ENCODE measurements around the gene HTT. TPM values are rescaled to one million over a fixed set of nuclear protein-coding genes. Genes with fewer than 3 reads are reported as not detected.
A peak's percentile ranks its signal among the peaks of the same experiment; 100 is the strongest.
"Not testable (repeated sequence)": the region's sequence is repeated elsewhere in the genome, so short reads cannot be mapped to it uniquely, and the experiment has no call there.

The HTT gene
- total RNA-seq, 1 donor from 2014 or later = 73.6 TPM

GRCh38 chr4:3082925-3083515 lies 8.5 kb downstream of the HTT start:
- Mint-ChIP-seq H3K4me1 (peaks cover 19% of the 10 kb centered on the region), H3K9me3 (no peaks in the 10 kb centered on the region), H3K27ac (no peak overlapping the region), H3K4me3 (no peak overlapping the region), H3K36me3 (peaks cover 9% of the 10 kb centered on the region), H3K27me3 (ENCODE audit: low read depth) (no peaks in the 10 kb centered on the region)
- TF ChIP-seq CTCF (IDR thresholded peaks at IDR 0.05; ENCODE audit: unreplicated experiment) = no peak
- no peak for DNase-seq (ENCODE audit: low spot score in 2 of 2, unreplicated experiment in 2 of 2)

GRCh38 chr4:3083732-3084131 lies 9.3 kb downstream of the HTT start:
- peaks cover 13% of the 10 kb centered on the region for H3K36me3 Mint-ChIP-seq
- no peak for TF ChIP-seq CTCF (IDR thresholded peaks at IDR 0.05; ENCODE audit: unreplicated experiment)
- peak overlapping the region; percentile 36 for H3K27ac Mint-ChIP-seq
- H3K4me1 Mint-ChIP-seq = peaks cover 17% of the 10 kb centered on the region
- no peaks in the 10 kb centered on the region for H3K9me3 Mint-ChIP-seq
- H3K4me3 Mint-ChIP-seq = no peak overlapping the region
- no peaks in the 10 kb centered on the region for H3K27me3 Mint-ChIP-seq (ENCODE audit: low read depth)
- no peak for DNase-seq (ENCODE audit: low spot score in 2 of 2, unreplicated experiment in 2 of 2)

- no peaks in the 10 kb centered on the region for H3K27me3 Mint-ChIP-seq (ENCODE audit: low read depth)
- peaks cover 21% of the 10 kb centered on the region for H3K36me3 Mint-ChIP-seq
- H3K4me1 Mint-ChIP-seq = peaks cover 21% of the 10 kb centered on the region
- H3K9me3 Mint-ChIP-seq = no peaks in the 10 kb centered on the region
- no peak for TF ChIP-seq CTCF (IDR thresholded peaks at IDR 0.05; ENCODE audit: unreplicated experiment)
- no peak overlapping the region for H3K4me3 Mint-ChIP-seq
- no peak for DNase-seq (ENCODE audit: low spot score in 2 of 2, unreplicated experiment in 2 of 2)
- peak overlapping the region; percentile 15 for H3K27ac Mint-ChIP-seq
These were observed 11.6 kb downstream of the HTT start for GRCh38 chr4:3085948-3086670.

- Mint-ChIP-seq H3K4me1 (peaks cover 21% of the 10 kb centered on the region), H3K27ac (no peak overlapping the region), H3K4me3 (no peak overlapping the region), H3K36me3 (peaks cover 24% of the 10 kb centered on the region), H3K27me3 (ENCODE audit: low read depth) (no peaks in the 10 kb centered on the region), H3K9me3 (no peaks in the 10 kb centered on the region)
- no peak for DNase-seq (ENCODE audit: low spot score in 2 of 2, unreplicated experiment in 2 of 2)
- no peak for TF ChIP-seq CTCF (IDR thresholded peaks at IDR 0.05; ENCODE audit: unreplicated experiment)
These were observed 12.8 kb downstream of the HTT start for GRCh38 chr4:3087115-3087797.

- peaks cover 10% of the 10 kb centered on the region for H3K9me3 Mint-ChIP-seq
- peaks cover 4% of the 10 kb centered on the region for H3K4me1 Mint-ChIP-seq
- no peak for DNase-seq (ENCODE audit: low spot score in 2 of 2, unreplicated experiment in 2 of 2)
- no peak overlapping the region for H3K27ac Mint-ChIP-seq
- H3K27me3 Mint-ChIP-seq (ENCODE audit: low read depth) = no peaks in the 10 kb centered on the region
- no peak for TF ChIP-seq CTCF (IDR thresholded peaks at IDR 0.05; ENCODE audit: unreplicated experiment)
- peaks cover 52% of the 10 kb centered on the region for H3K36me3 Mint-ChIP-seq
- no peak overlapping the region for H3K4me3 Mint-ChIP-seq
These were observed 17.0 kb downstream of the HTT start for GRCh38 chr4:3091464-3091863.

GRCh38 chr4:3094701-3095100 lies 20.2 kb downstream of the HTT start:
- H3K4me1 Mint-ChIP-seq; H3K27me3 Mint-ChIP-seq (ENCODE audit: low read depth); H3K4me3 Mint-ChIP-seq; H3K27ac Mint-ChIP-seq; DNase-seq (ENCODE audit: low spot score in 2 of 2, unreplicated experiment in 2 of 2): not testable (repeated sequence)
- H3K9me3 Mint-ChIP-seq = peaks cover 10% of the 10 kb centered on the region
- H3K36me3 Mint-ChIP-seq = peaks cover 43% of the 10 kb centered on the region

All from mesothelial cell of epicardium (in vitro differentiated cells).